Hepatocyte (in vitro differentiated cells): ENCODE results near the gene DPP8. TPM values are rescaled to one million over a fixed set of nuclear protein-coding genes. Genes with fewer than 3 reads are reported as not detected.

Experiments
- DNase-seq: peaks from one replicate; pipeline ENCODE4 v3.0.0-alpha.2; 2016; ENCODE audit warnings: low spot score
- H2AFZ ChIP-seq: fragments of 200-600 bp; sonication (generic); 2 replicates; pipeline ENCODE4 v1.6.0; 2016; ENCODE audit warnings: antibody characterized with exemption, mild to moderate bottlenecking
- H3K27ac ChIP-seq: fragments of 200-600 bp; sonication (generic); 2 replicates; pipeline ENCODE4 v1.5.1; 2016; ENCODE audit warnings: mild to moderate bottlenecking
- H3K27me3 ChIP-seq: fragments of 200-600 bp; sonication (generic); 2 replicates; pipeline ENCODE4 v1.6.1; 2016
- H3K36me3 ChIP-seq: fragments of 200-600 bp; sonication (generic); replicated peaks from 2 replicates; pipeline ENCODE4 v1.5.1; 2016; ENCODE audit warnings: low read depth; ENCODE audit not compliant: insufficient read depth
- H3K4me1 ChIP-seq: fragments of 200-600 bp; sonication (generic); 2 replicates; pipeline ENCODE4 v1.5.1; 2016; ENCODE audit warnings: mild to moderate bottlenecking, moderate library complexity; ENCODE audit not compliant: insufficient read depth
- H3K4me2 ChIP-seq: fragments of 200-600 bp; sonication (generic); 2 replicates; pipeline ENCODE4 v1.6.0; 2016
- H3K4me3 ChIP-seq: fragments of 200-600 bp; sonication (generic); 2 replicates; pipeline ENCODE4 v1.5.1; 2016; ENCODE audit warnings: mild to moderate bottlenecking
- H3K79me2 ChIP-seq: fragments of 200-600 bp; sonication (generic); 2 replicates; pipeline ENCODE4 v1.6.0; 2017; ENCODE audit warnings: mild to moderate bottlenecking
- H3K9me2 ChIP-seq: fragments of 200-600 bp; sonication (generic); replicated peaks from 2 replicates; pipeline ENCODE4 v1.6.0; 2017; ENCODE audit warnings: mild to moderate bottlenecking; ENCODE audit not compliant: insufficient read depth
- H3K9me3 ChIP-seq: fragments of 200-600 bp; sonication (generic); 2 replicates; pipeline ENCODE4 v1.5.1; 2016; ENCODE audit warnings: low read depth, mild to moderate bottlenecking
- H4K20me1 ChIP-seq: fragments of 200-600 bp; sonication (generic); 2 replicates; pipeline ENCODE4 v1.6.0; 2016; ENCODE audit warnings: mild to moderate bottlenecking; ENCODE audit not compliant: insufficient read depth, poor library complexity, severe bottlenecking
- CTCF ChIP-seq: fragments of 200-600 bp; sonication (generic); IDR thresholded peaks from 2 replicates; pipeline ENCODE4 v1.5.1; 2016; ENCODE audit warnings: antibody characterized with exemption, mild to moderate bottlenecking; ENCODE audit not compliant: poor library complexity
- EZH2 ChIP-seq: fragments of 200-600 bp; sonication (generic); IDR thresholded peaks from 2 replicates; pipeline ENCODE4 v1.6.1; 2016; ENCODE audit warnings: antibody characterized with exemption, mild to moderate bottlenecking, borderline replicate concordance
- EZH2phosphoT487 ChIP-seq: fragments of 200-600 bp; sonication (generic); IDR thresholded peaks from one replicate; pipeline ENCODE4 v1.6.1; 2018; ENCODE audit warnings: antibody characterized with exemption, mild to moderate bottlenecking, low read depth, moderate library complexity; ENCODE audit not compliant: unreplicated experiment, severe bottlenecking
- WGBS: methylation state at CpG from one replicate; pipeline ENCODE4 v1.1.6; 2016; ENCODE audit warnings: low lambda C conversion rate; ENCODE audit errors: missing lambda C conversion rate; 5-methylcytosine and 5-hydroxymethylcytosine counted together
- polyA plus RNA-seq: library from polyadenylated mRNA; unstranded; fragments of >200 nt; fragmentation: Nextera tagmentation; extraction: Ambion mirVana; gene quantifications from 2 replicates; pipeline ENCODE4 v1.2.1, GENCODE V29; 2016
- total RNA-seq: library from RNA; depleted of rRNA; stranded (reverse); fragments of >200 nt; gene quantifications from 2 replicates; pipeline ENCODE4 v1.2.3, GENCODE V29; 2014

DPP8 gene
- total and polyA plus RNA-seq, 2 experiments from 2014 or later: 23.3 to 25.3 TPM

- H3K36me3 ChIP-seq: no peaks in the 10 kb centered on the region
- H3K4me1 ChIP-seq: no peaks in the 10 kb centered on the region
- TF ChIP-seq CTCF (no peak), EZH2phosphoT487 (no peak), EZH2 (no peak)
- no peak overlapping the region for H3K27ac ChIP-seq
- H3K9me3 ChIP-seq: no peaks in the 10 kb centered on the region
- H3K79me2 ChIP-seq: peaks cover 93% of the 10 kb centered on the region
- no peak for DNase-seq
- no peak overlapping the region for H3K4me3 ChIP-seq
- H3K9me2 ChIP-seq: no peaks in the 10 kb centered on the region
- H4K20me1 ChIP-seq: peaks cover 50% of the 10 kb centered on the region
- H2AFZ ChIP-seq: no peak overlapping the region
- H3K27me3 ChIP-seq: no peaks in the 10 kb centered on the region
- no peak overlapping the region for H3K4me2 ChIP-seq
Measured at GRCh38 chr15:65547841-65548240, 30.4 kb upstream of the DPP8 start.

- WGBS: 87% methylated on average over 3 of the region's 3 CpGs
- Histone ChIP-seq H3K9me3 (no peaks in the 10 kb centered on the region), H3K36me3 (no peaks in the 10 kb centered on the region), H3K9me2 (no peaks in the 10 kb centered on the region), H4K20me1 (peaks cover 48% of the 10 kb centered on the region), H2AFZ (no peak overlapping the region), H3K4me1 (no peaks in the 10 kb centered on the region), H3K27me3 (no peaks in the 10 kb centered on the region), H3K4me2 (no peak overlapping the region), H3K4me3 (no peak overlapping the region), H3K27ac (no peak overlapping the region), H3K79me2 (peaks cover 96% of the 10 kb centered on the region)
- TF ChIP-seq EZH2: no peak
- no peak for TF ChIP-seq CTCF
- TF ChIP-seq EZH2phosphoT487: no peak
- DNase-seq: no peak
Measured at GRCh38 chr15:65541231-65541820, 23.8 kb upstream of the DPP8 start.

- no peak overlapping the region for H3K4me2 ChIP-seq
- no peak overlapping the region for H3K27ac ChIP-seq
- H4K20me1 ChIP-seq: peaks cover 50% of the 10 kb centered on the region
- H3K27me3 ChIP-seq: no peaks in the 10 kb centered on the region
- 85% methylated on average over 1 of the region's 1 CpG for WGBS
- H3K9me2 ChIP-seq: no peaks in the 10 kb centered on the region
- no peak for DNase-seq
- H3K36me3 ChIP-seq: no peaks in the 10 kb centered on the region
- H3K4me1 ChIP-seq: no peaks in the 10 kb centered on the region
- no peak overlapping the region for H3K4me3 ChIP-seq
- no peaks in the 10 kb centered on the region for H3K9me3 ChIP-seq
- H3K79me2 ChIP-seq: peaks cover 96% of the 10 kb centered on the region
- no peak overlapping the region for H2AFZ ChIP-seq
- TF ChIP-seq EZH2: no peak
- TF ChIP-seq CTCF: no peak
- TF ChIP-seq EZH2phosphoT487: no peak
Measured at GRCh38 chr15:65540314-65540713, 22.8 kb upstream of the DPP8 start.

- Histone ChIP-seq H3K27ac (peak overlapping the region; percentile 95), H3K9me2 (no peaks in the 10 kb centered on the region), H4K20me1 (peaks cover 41% of the 10 kb centered on the region), H3K4me3 (no peak overlapping the region), H3K27me3 (no peaks in the 10 kb centered on the region), H3K4me1 (peaks cover 28% of the 10 kb centered on the region), H3K79me2 (peaks cover 90% of the 10 kb centered on the region), H3K9me3 (no peaks in the 10 kb centered on the region), H2AFZ (no peak overlapping the region), H3K36me3 (no peaks in the 10 kb centered on the region), H3K4me2 (no peak overlapping the region)
- DNase-seq: no peak
- WGBS: 86% methylated on average over 4 of the region's 4 CpGs
- TF ChIP-seq CTCF: no peak
- no peak for TF ChIP-seq EZH2phosphoT487
Measured at GRCh38 chr15:65535192-65535591, 17.7 kb upstream of the DPP8 start.
